ENCODE results near the gene DOLPP1.

DOLPP1 gene

DNA sequence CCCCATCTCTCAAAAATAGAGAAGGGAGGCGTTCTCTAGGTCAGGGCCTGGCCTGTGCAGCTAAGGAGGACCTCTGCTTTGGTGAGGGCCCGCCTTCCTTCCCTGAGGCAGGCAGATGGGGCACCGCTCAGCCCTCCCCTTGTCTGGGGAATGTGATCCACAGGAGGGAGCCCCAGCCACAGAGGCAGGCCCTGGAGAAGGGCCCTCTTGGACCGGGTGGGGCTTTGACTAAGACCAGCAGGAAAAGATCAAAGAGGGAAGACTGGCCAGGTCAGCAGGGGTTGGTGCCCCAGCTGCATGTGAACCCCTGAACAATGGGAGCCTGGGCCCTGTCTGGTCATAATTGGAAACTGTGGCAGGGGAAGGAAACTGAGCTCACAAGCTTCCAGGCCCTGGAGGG lies 52.2 kb downstream of the DOLPP1 start:
- no peak overlapping the region for H3K4me3 ChIP-seq (ENCODE audit: low read length)
- DNase-seq (ENCODE audit: low read depth): no peak
- TF ChIP-seq, protein P1, sequence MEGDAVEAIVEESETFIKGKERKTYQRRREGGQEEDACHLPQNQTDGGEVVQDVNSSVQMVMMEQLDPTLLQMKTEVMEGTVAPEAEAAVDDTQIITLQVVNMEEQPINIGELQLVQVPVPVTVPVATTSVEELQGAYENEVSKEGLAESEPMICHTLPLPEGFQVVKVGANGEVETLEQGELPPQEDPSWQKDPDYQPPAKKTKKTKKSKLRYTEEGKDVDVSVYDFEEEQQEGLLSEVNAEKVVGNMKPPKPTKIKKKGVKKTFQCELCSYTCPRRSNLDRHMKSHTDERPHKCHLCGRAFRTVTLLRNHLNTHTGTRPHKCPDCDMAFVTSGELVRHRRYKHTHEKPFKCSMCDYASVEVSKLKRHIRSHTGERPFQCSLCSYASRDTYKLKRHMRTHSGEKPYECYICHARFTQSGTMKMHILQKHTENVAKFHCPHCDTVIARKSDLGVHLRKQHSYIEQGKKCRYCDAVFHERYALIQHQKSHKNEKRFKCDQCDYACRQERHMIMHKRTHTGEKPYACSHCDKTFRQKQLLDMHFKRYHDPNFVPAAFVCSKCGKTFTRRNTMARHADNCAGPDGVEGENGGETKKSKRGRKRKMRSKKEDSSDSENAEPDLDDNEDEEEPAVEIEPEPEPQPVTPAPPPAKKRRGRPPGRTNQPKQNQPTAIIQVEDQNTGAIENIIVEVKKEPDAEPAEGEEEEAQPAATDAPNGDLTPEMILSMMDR (IDR thresholded peaks at IDR 0.05; ENCODE audit: insufficient read depth, low read depth, low read length, missing control alignments): no peak

DNA sequence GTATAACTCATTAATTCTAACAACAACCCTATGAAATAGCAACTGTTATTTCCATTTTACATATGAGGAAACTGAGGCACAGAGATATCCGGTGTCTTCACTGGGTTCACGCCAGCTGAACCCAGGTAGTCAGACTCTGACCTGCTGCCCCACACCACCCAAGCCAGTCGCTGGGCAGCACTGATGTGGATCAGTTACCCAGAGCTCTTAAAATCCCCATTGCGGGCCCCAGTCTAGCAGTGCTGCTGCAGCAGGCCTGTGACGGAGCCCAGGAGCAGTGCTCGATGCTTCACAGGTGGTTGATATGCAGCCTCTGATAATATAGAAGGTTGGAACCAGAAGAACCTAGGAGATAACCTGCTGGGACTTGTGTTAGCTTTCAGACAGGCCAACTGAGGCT lies 54.6 kb downstream of the DOLPP1 start:
- no peak overlapping the region for H3K4me3 ChIP-seq (ENCODE audit: low read length)
- no peak for DNase-seq (ENCODE audit: low read depth)
- TF ChIP-seq, protein P1 (IDR thresholded peaks at IDR 0.05; ENCODE audit: insufficient read depth, low read depth, low read length, missing control alignments): no peak

DNA sequence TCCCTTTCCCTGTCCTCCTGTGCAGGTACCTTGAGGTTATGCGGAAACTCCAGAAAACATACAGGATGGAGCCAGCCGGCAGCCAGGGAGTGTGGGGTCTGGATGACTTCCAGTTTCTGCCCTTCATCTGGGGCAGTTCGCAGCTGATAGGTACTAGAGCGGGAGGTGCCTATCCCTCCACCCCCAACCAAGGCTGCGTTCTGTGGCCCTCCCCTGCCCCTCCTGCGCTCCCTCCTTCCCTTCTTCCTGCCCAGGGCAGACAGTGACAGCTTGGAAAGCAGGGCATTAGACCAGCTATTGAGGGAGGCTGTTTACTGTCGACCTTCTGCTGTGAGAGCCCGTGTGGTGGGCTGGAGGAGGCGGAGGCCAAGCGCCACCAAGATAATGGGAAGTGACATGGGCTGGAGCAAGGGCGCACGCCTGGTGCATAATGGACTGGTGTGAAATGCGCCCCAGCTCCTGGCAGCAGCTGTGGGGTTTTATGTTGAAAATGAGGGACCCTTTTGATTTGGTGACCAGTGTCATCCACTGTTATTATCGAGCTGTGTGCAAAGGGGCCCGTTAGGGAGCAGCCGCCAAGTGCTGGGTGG lies 55.6 kb downstream of the DOLPP1 start:
- DNase-seq (ENCODE audit: low read depth): no peak
- TF ChIP-seq, protein P1 (IDR thresholded peaks at IDR 0.05; ENCODE audit: insufficient read depth, low read depth, low read length, missing control alignments): no peak
- no peak overlapping the region for H3K4me3 ChIP-seq (ENCODE audit: low read length)

DNA sequence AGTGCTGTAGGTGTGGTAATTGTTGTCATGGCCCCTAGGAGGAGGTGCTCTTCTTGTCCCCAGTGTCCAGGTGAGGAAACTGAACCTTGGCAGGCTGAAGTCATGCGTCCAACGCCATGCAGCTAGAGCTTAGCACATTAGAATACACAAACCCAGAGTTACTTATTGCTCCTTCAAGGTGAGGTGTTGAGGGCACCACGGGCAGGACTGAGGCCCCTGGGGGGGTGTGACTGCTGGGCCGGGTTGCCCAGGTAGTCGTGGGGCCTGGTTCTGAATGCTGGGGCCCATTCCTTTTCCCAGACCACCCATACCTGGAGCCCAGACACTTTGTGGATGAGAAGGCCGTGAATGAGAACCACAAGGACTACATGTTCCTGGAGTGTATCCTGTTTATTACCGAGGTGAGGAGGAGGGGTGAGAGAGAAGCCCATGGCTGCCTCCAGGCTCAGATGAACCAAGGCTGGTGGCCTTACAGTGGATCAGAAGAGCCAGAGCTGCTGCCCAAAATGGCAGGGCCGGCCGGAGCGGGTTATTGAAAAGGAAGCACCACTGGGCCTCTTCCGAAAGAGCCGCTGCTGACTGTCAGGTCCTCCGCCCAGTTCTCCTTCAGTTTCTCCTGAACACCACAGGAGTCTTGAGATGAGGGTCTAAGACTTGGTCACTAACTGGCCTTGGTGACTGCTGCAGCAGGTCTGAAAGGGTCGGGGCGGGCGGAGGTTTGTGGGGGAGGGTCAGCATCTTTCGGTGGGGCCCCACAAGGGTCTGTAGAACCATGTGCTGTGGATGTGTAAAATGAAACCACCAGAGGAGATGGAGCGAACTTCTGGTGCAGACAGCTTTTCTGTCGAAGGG lies 56.6 kb downstream of the DOLPP1 start:
- DNase-seq (ENCODE audit: low read depth): no peak
- no peak overlapping the region for H3K4me3 ChIP-seq (ENCODE audit: low read length)
- TF ChIP-seq, protein P1 (IDR thresholded peaks at IDR 0.05; ENCODE audit: insufficient read depth, low read depth, low read length, missing control alignments): no peak

DNA sequence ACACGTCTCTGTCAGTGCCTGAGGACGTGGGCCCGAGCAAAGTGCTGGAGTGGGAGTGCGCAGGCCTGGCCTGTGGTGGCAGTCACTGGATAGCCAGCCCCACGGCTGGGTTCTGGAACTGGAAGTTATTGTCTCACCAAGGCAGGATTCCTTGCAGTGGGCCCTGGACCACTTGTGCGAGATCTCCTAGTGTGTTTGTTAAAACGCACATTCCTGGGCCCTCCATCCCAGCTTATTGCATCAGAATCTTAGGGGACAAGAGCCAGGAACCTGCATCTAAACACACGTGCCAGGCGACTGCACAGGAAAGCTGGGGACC lies 57.2 kb downstream of the DOLPP1 start:
- TF ChIP-seq, protein P1 (IDR thresholded peaks at IDR 0.05; ENCODE audit: insufficient read depth, low read depth, low read length, missing control alignments): no peak
- no peak overlapping the region for H3K4me3 ChIP-seq (ENCODE audit: low read length)
- DNase-seq (ENCODE audit: low read depth): no peak

DNA sequence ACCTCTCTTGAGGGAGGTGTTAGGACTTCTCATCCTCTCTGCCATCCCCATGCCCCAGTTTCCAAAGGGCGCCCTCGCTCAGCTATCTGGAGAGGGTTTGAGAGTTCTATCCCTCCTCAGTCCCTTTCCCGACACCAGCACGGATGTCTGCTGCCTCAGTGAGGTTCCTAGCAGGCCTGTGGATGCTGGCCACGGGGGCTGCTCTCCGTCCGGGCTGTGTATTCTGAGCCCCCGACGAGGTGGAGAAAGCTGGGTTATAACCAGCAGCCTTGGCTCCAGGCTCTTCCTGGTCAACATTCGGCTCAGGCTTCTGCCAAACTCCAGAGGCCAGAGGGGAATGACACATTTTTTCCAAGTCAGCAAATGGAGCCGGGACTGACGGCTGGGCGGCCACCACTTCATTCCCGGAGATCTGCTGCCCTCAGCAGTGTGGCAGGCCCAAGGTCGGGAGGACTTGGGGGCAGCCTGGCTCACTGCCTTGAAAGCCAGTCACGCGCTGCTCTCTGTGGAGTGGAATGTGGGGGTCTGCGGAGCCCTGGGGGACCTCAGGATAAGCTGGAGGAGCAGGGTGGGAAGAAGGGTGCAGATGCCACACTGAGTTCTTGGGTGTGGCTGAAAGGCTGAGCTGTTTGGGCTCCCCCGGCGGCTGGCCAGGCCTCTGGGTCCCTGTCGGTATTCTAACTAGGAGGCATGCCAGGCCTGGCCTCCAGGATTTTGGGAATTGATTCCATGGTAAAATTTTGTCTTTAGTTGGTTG lies 57.7 kb downstream of the DOLPP1 start:
- no peak for DNase-seq (ENCODE audit: low read depth)
- TF ChIP-seq, protein P1 (IDR thresholded peaks at IDR 0.05; ENCODE audit: insufficient read depth, low read depth, low read length, missing control alignments): no peak
- H3K4me3 ChIP-seq (ENCODE audit: low read length): no peak overlapping the region

Data from epithelial cell of esophagus (primary cell).